ENCODE results near the gene KLF9. TPM values are rescaled to one million over a fixed set of nuclear protein-coding genes. Genes with fewer than 3 reads are reported as not detected.

KLF9 gene
- total RNA-seq, 2 experiments from 2014 or later: 20.8 to 22.0 TPM

- ChIA-PET POLR2A (interaction anchor here (0.6 to 1.0 kb wide), 3 partner anchors 15 to 1660 kb away, joined by 3 read pairs; no protein-coding TSS in a partner anchor), CTCF (interaction anchor here (1.1 to 1.9 kb wide), 3 partner anchors 11 to 211 kb away, joined by 3 to 4 read pairs (median 4); no protein-coding TSS in a partner anchor)
Measured at GRCh38 chr9:70390933-70391341, 23.5 kb downstream of the KLF9 start.

GRCh38 chr9:70389621-70390266 lies 24.7 kb downstream of the KLF9 start:
- ChIA-PET CTCF (interaction anchor here (1.4 kb wide), 1 partner anchor 213 kb away, joined by 3 read pairs; no protein-coding TSS in a partner anchor), POLR2A (interaction anchor here (1.0 to 1.3 kb wide), 2 partner anchors 16 to 21 kb away, joined by 3 read pairs; no protein-coding TSS in a partner anchor)

DNA sequence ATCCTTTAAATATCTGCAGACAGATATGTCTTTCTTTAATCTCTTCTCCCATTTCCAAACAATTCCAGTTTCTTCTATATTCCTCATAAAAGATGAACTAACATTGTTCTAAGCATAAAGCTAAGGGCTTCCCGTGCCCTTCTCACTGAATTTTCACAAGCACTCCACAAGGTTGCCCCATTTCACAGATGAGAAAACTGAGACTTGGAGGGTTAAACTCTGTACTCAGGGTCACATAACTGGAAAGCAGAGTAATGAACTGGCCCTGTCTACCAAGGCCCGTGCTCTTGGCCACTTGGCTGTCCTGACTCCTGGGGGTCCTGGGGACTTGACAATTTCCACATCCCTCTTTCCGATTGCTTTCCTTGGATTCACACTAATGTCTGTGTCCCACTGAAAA lies 25.3 kb downstream of the KLF9 start:
- POLR2A ChIA-PET: interaction anchor here (1.3 kb wide), 1 partner anchor 22 kb away, joined by 3 read pairs; no protein-coding TSS in a partner anchor
- CTCF ChIA-PET: no interaction called here

DNA sequence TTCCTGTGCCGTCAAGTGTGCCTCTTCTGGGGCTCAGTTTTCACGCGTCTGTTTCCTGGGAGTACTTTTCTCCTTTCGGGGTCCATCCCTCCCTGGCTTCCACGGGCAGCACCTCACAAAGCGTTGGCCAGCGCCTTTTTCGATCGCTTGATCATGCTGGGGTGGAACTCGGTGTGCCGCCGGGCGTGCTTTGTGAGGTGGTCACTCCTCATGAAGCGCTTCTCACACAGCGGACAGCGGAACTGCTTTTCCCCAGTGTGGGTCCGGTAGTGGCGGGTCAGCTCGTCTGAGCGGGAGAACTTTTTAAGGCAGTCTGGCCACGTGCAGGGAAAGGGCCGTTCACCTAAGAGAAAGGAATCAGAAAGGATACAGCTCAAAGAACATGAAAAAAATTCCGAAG lies 26.8 kb downstream of the KLF9 start:
- CTCF ChIA-PET: no interaction called here

DNA sequence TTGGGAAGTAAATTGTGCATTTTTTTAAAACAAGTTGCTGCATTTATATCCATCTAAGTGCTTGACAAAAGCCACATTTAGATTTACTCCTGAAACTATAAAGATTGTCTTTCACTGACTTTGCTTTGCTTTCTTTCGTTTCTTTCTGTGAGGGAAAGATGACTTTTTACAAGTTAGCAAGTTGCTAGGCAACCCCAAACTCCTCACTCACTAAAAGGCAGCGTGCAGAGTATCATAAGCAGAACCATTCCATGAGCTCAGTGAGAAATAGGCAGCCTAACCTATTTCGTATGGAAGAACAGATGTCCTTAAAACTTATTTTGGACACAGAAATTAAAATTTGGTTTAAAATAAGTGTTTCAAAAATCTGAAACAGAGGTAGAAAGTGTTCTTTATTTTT lies 29.0 kb downstream of the KLF9 start:
- ChIA-PET CTCF (no interaction called here), POLR2A (no interaction called here)

More for the DNA sequence above, 26.8 kb downstream of the KLF9 start:
- POLR2A ChIA-PET: no interaction called here

DNA sequence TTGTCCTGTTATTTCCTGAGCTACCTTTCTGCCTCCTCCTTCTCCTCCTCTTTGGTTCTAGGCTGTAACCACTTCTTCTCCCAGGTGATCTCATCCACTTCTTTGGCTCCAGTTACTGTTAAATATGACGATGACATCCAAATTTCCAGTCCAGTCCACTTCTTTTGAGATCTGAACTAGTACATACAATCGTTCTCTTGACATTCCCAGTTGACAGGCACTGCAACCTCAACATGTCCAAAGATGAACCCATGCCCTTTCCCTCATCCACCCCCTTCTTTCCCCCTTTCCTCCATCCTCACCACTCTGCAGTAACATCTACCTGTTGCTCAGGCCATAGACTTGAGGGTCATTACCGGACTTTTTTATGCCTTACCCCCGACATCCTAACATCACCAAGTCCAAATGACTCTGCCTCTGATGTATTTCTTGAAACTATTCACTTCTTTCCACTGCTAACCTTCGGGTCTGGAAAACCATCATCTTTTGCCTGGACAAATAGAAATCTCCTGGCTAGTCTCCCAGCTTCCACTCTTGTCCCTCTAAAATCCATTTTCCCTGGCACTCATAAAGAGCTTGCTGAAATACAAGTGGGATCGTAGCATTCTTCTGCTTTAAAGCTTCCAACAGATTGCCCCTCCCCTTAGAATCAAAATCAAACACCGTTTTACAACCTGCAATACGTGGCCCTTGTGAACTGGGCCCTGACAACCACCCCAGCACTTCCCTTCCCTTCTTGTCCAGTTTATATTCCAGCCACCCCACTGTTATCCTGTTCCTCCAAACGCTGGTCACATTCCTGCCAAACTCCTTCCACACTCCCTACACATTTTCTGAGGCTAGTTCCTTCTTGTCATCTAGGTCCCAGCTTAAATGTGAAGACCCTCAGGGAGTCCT lies 31.5 kb downstream of the KLF9 start:
- ChIA-PET CTCF (no interaction called here), POLR2A (no interaction called here)

DNA sequence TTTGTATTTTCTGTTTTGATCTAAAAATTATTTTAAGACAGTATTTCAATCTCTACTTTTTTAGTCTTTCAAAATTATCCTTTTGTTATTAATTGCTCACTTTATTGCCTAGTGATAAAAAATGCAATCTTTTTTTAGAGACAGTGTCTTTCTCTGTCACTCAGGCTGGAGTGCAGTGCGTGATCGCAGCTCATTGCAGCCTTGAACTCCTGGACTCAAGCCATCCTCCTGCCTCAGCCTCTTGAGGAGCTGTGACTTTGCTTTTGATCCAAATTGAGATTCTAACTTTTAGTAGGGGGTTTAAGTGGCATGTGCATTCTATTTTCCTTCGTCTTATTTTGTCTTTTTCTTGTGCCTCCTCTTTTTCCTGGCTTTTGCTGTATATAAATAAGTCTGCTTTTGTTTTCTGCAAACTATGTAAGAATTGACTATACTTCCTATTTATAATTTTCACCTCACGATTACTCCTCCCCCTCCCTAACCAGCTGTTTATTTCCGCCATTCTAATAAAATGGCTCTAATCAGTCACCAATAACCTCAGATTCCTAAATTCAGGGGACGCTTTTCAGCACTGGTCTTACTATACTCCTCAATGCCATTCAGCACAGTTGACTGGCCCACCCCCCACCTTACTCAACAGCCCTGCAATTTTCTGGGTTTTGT lies 32.3 kb downstream of the KLF9 start:
- ChIA-PET POLR2A (no interaction called here), CTCF (no interaction called here)

DNA sequence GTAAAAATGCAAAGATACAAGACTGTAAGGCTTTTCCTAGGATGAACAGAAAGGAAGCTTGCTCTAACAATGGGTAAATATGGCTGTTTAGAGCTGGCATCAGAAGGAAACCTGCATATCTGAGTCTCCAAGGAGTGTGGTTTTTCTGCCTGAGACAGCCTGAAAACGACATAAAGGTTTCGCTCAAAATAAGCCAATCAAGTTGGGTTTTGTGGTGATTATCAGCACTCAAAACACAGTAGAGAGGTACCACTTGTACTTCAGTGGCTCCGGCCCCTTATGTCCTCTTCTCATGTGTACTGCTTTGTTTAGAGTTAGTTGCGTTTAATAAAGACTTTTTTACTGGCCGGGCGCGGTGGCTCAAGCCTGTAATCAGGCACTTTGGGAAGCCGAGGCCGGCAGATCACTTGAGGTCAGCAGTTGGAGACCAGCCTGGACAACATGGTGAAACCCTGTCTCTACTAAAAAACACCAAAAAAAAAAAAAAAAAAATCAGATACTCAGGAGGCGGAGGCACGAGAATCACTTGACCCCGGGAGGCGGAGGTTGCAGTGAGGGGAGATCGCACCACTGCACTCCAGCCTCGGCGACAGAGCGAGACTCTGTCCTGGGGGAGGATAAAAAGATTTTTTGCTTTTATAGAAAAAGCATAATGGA lies 39.4 kb downstream of the KLF9 start:
- CTCF ChIA-PET: interaction anchor here (0.6 kb wide), 1 partner anchor 79 kb away, joined by 4 read pairs; no protein-coding TSS in a partner anchor
- POLR2A ChIA-PET: no interaction called here

DNA sequence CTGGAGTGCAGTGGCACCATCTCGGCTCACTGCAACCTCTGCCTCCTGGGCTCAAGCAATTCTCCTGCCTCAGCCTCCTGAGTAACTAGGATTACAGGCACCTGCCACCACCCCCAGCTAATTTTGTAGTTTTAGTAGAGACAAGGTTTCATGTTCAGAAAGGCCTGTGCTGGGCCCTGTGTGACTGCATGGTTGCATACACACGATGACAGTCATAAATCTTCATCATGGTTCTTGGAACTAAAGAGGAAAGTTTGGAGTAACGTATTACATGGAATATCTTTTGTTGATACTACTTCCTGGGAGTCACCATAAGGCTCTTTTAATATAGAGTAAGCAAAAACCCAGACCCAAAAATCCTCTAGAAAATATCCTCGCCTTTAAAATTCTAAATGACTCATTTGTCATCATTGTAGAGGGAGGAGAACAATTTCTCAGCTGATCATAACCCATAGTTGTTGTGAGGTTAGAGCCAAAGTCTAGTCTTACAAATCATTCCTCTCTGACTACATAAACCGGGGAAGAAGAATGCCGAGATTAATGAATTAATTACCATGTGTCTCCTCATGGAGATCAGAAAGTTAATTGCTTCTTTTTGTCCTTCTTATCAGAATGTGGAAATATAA lies 47.0 kb downstream of the KLF9 start:
- POLR2A ChIA-PET: no interaction called here
- CTCF ChIA-PET: no interaction called here

GRCh38 chr9:70363760-70364159 lies 50.7 kb downstream of the KLF9 start:
- ChIA-PET POLR2A (no interaction called here), CTCF (interaction anchor here (0.5 to 0.7 kb wide), 2 partner anchors 178 to 233 kb away, joined by 3 read pairs; no protein-coding TSS in a partner anchor)

DNA sequence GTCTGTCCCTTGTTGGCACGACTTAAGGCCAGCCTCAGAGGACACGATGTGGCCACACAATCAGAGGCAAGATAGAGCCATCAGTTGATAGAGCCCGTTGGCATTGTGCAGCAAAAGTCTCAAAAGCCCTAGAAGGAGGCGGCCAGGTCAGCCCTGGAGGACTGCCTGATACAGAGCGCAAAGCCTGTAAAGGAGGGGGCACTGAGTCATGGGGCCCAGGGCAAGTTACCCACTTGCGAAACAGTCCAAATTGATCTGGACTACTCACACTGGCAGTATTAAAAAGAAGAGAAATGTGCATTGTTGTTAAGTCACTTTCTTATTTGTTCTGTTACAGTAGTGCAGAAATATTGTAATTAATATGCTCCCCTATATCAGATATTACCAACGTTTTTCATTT lies 51.5 kb downstream of the KLF9 start:
- POLR2A ChIA-PET: no interaction called here
- CTCF ChIA-PET: no interaction called here

- POLR2A ChIA-PET: no interaction called here
- CTCF ChIA-PET: no interaction called here
Measured at GRCh38 chr9:70355801-70356200, 58.7 kb downstream of the KLF9 start.

- ChIA-PET CTCF (no interaction called here), POLR2A (no interaction called here)
Measured at GRCh38 chr9:70352802-70353201, 61.7 kb downstream of the KLF9 start.

DNA sequence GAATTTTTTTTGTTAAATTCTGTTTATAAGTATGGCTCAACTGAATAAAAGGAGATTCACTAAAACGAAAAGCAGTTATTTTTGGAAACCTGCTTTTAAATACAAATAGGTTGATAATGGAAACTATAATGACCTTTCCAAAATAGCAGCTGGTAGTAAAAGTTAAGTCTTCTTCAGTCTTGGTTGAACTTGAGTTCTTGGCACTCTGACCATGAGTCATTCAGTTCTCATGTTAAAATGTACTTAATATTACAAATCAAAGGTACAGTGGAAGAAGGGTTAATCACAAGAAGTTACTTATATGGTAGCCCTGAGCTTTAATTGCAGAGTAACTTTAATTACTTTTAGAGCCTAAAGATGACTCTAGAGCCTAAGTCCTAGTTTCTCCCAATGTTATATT lies 62.1 kb downstream of the KLF9 start:
- CTCF ChIA-PET: interaction anchor here (1.0 kb wide), 1 partner anchor 250 kb away, joined by 4 read pairs; no protein-coding TSS in a partner anchor

DNA sequence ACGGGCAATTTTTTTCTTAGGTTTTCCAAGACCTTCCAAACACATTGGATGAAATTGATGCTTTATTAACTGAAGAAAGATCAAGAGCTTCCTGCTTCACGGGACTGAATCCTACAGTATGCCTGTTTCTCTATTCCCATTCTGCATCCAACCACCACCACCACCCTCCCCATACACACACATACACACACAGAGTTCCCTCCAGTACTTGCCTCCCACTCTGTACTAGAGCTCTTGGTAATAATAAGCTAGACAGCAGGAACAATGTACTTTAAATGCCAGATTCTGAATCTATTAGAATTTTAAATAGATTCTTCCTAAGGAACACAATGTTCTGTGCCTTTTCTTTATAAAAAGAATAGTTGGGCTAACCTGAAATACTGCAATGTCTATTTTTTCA lies 67.4 kb downstream of the KLF9 start:
- POLR2A ChIA-PET: no interaction called here
- CTCF ChIA-PET: no interaction called here

More for the DNA sequence above, 62.1 kb downstream of the KLF9 start:
- POLR2A ChIA-PET: no interaction called here

DNA sequence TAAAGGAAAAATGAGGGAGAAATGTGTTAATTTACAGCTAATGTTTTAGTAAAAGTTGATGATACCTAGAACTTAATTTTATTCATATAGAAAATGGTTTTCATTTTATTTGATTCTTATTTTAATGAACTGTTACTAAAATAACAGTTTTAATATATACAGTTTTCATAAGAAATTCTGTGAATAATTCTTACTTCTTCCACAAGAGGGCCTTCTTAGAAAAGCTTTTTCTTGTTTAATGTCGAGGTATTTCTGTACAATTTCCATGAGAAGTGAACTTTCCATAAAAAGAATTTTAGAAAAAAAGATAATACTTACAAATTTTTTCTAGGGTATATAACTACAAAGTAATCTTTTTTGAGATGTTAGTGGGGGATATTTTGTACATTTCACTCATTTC lies 73.9 kb downstream of the KLF9 start:
- CTCF ChIA-PET: interaction anchor here (1.0 to 1.2 kb wide), 4 partner anchors 65 to 262 kb away, joined by 3 to 4 read pairs (median 4); no protein-coding TSS in a partner anchor
- POLR2A ChIA-PET: no interaction called here
